ENCODE measurements around the gene EPS8L1. TPM values are rescaled to one million over a fixed set of nuclear protein-coding genes. Genes with fewer than 3 reads are reported as not detected.

EPS8L1 gene
- total RNA-seq, 1 donor from 2014 or later: 0.88 TPM

GRCh38 chr19:55066107-55066709 lies 9.5 kb upstream of the EPS8L1 start:
- intact Hi-C loops (cut with micrococcal nuclease): no loop called here

GRCh38 chr19:55067869-55068268 lies 7.8 kb upstream of the EPS8L1 start:
- no peak for DNase-seq
- intact Hi-C loops (cut with micrococcal nuclease): no loop called here

More at GRCh38 chr19:55066107-55066709, 9.5 kb upstream of the EPS8L1 start:
- no peak for DNase-seq
- Histone ChIP-seq H3K27me3 (ENCODE audit: low read depth) (peaks cover 50% of the 10 kb centered on the region), H3K4me1 (peaks cover 24% of the 10 kb centered on the region), H3K4me3 (no peak overlapping the region), H3K27ac (replicated peaks) (no peak overlapping the region), H3K36me3 (no peaks in the 10 kb centered on the region), H3K9me3 (replicated peaks) (no peaks in the 10 kb centered on the region)
- TF ChIP-seq CTCF (IDR thresholded peaks at IDR 0.05; ENCODE audit: borderline replicate concordance): no peak

GRCh38 chr19:55068950-55069864 lies 6.5 kb upstream of the EPS8L1 start:
- Histone ChIP-seq H3K36me3 (no peaks in the 10 kb centered on the region), H3K27ac (replicated peaks) (peak overlapping the region; percentile 54), H3K9me3 (replicated peaks) (peaks cover 6% of the 10 kb centered on the region), H3K4me3 (peak overlapping the region; percentile 40), H3K4me1 (peaks cover 7% of the 10 kb centered on the region), H3K27me3 (ENCODE audit: low read depth) (peaks cover 80% of the 10 kb centered on the region)
- intact Hi-C loops (cut with micrococcal nuclease): no loop called here
- no peak for TF ChIP-seq CTCF (IDR thresholded peaks at IDR 0.05; ENCODE audit: borderline replicate concordance)
- DNase-seq: no peak

More at GRCh38 chr19:55067869-55068268, 7.8 kb upstream of the EPS8L1 start:
- H3K9me3 ChIP-seq (replicated peaks): peaks cover 4% of the 10 kb centered on the region
- H3K36me3 ChIP-seq: no peaks in the 10 kb centered on the region
- peaks cover 67% of the 10 kb centered on the region for H3K27me3 ChIP-seq (ENCODE audit: low read depth)
- peaks cover 7% of the 10 kb centered on the region for H3K4me1 ChIP-seq
- H3K4me3 ChIP-seq: no peak overlapping the region
- TF ChIP-seq CTCF (IDR thresholded peaks at IDR 0.05; ENCODE audit: borderline replicate concordance): no peak
- no peak overlapping the region for H3K27ac ChIP-seq (replicated peaks)

GRCh38 chr19:55069865-55070197 lies 5.8 kb upstream of the EPS8L1 start:
- Histone ChIP-seq H3K27me3 (ENCODE audit: low read depth) (peaks cover 86% of the 10 kb centered on the region), H3K27ac (replicated peaks) (peak overlapping the region; percentile 54), H3K36me3 (no peaks in the 10 kb centered on the region), H3K4me1 (peaks cover 7% of the 10 kb centered on the region), H3K4me3 (peak overlapping the region; percentile 40), H3K9me3 (replicated peaks) (peaks cover 6% of the 10 kb centered on the region)
- intact Hi-C loops (cut with micrococcal nuclease): no loop called here
- no peak for DNase-seq
- no peak for TF ChIP-seq CTCF (IDR thresholded peaks at IDR 0.05; ENCODE audit: borderline replicate concordance)

GRCh38 chr19:55070466-55071128 lies 5.1 kb upstream of the EPS8L1 start:
- no peaks in the 10 kb centered on the region for H3K36me3 ChIP-seq
- intact Hi-C loops (cut with micrococcal nuclease): no loop called here
- peaks cover 7% of the 10 kb centered on the region for H3K4me1 ChIP-seq
- H3K27ac ChIP-seq (replicated peaks): no peak overlapping the region
- no peak overlapping the region for H3K4me3 ChIP-seq
- TF ChIP-seq CTCF (IDR thresholded peaks at IDR 0.05; ENCODE audit: borderline replicate concordance): no peak
- H3K9me3 ChIP-seq (replicated peaks): peaks cover 6% of the 10 kb centered on the region
- H3K27me3 ChIP-seq (ENCODE audit: low read depth): peaks cover 94% of the 10 kb centered on the region
- no peak for DNase-seq

Data from left ventricle myocardium inferior (tissue), 1 donor.